NT2/D1 (cell line): Measurements from ENCODE around the gene SERPINB1.

Source experiments
- DNase-seq: peaks from one replicate; pipeline ENCODE4 v3.0.0-alpha.2; 2011; ENCODE audit warnings: low read depth, low spot score
- H3K27me3 ChIP-seq: 2 replicates; pipeline ENCODE4 v1.6.0; 2011; ENCODE audit warnings: mild to moderate bottlenecking; ENCODE audit not compliant: insufficient read length, insufficient read depth
- H3K36me3 ChIP-seq: 2 replicates; pipeline ENCODE4 v1.6.1; 2011; ENCODE audit warnings: mild to moderate bottlenecking, low read length, mixed read lengths; ENCODE audit not compliant: insufficient read depth, insufficient read length
- H3K4me1 ChIP-seq: 2 replicates; pipeline ENCODE4 v1.5.1; 2011; ENCODE audit not compliant: insufficient read depth, insufficient read length
- H3K4me3 ChIP-seq: 2 replicates; pipeline ENCODE4 v1.5.1; 2011; ENCODE audit warnings: low read depth; ENCODE audit not compliant: insufficient read length
- H3K9ac ChIP-seq: 2 replicates; pipeline ENCODE4 v1.6.0; 2011; ENCODE audit warnings: low read depth; ENCODE audit not compliant: insufficient read length
- H3K9me3 ChIP-seq: 2 replicates; pipeline ENCODE4 v1.5.1; 2011; ENCODE audit warnings: mild to moderate bottlenecking, low read length; ENCODE audit not compliant: insufficient read depth
- SUZ12 ChIP-seq: IDR thresholded peaks from 2 replicates; pipeline ENCODE4 v1.6.1; 2011; ENCODE audit not compliant: insufficient read length, insufficient read depth; ENCODE audit errors: extremely low read depth
- YY1 ChIP-seq: IDR thresholded peaks from 2 replicates; pipeline ENCODE4 v1.6.1; 2011; ENCODE audit not compliant: insufficient read length, insufficient read depth
- ZNF274 ChIP-seq: IDR thresholded peaks from 2 replicates; pipeline ENCODE4 v1.6.1; 2011; ENCODE audit warnings: mild to moderate bottlenecking, low read depth, low read length

The SERPINB1 gene

GRCh38 chr6:2851727-2852513 lies 10.3 kb upstream of the SERPINB1 start:
- H3K36me3 ChIP-seq, result no peaks in the 10 kb centered on the region
- H3K27me3 ChIP-seq, result no peaks in the 10 kb centered on the region
- DNase-seq, result no peak
- H3K9ac ChIP-seq, result no peak overlapping the region
- TF ChIP-seq SUZ12 (no peak), YY1 (no peak), ZNF274 (no peak)
- no peaks in the 10 kb centered on the region for H3K9me3 ChIP-seq
- no peak overlapping the region for H3K4me3 ChIP-seq
- H3K4me1 ChIP-seq, result peaks cover 4% of the 10 kb centered on the region

GRCh38 chr6:2850538-2851113 lies 9.0 kb upstream of the SERPINB1 start:
- H3K27me3 ChIP-seq, result no peaks in the 10 kb centered on the region
- no peaks in the 10 kb centered on the region for H3K36me3 ChIP-seq
- no peak overlapping the region for H3K4me3 ChIP-seq
- H3K4me1 ChIP-seq, result peaks cover 4% of the 10 kb centered on the region
- DNase-seq, result no peak
- TF ChIP-seq SUZ12 (no peak), YY1 (no peak), ZNF274 (no peak)
- H3K9me3 ChIP-seq, result no peaks in the 10 kb centered on the region
- no peak overlapping the region for H3K9ac ChIP-seq

- Histone ChIP-seq H3K4me3 (no peak overlapping the region), H3K4me1 (peaks cover 4% of the 10 kb centered on the region), H3K36me3 (no peaks in the 10 kb centered on the region), H3K27me3 (no peaks in the 10 kb centered on the region), H3K9ac (no peak overlapping the region), H3K9me3 (no peaks in the 10 kb centered on the region)
- DNase-seq, result no peak
- no peak for TF ChIP-seq SUZ12
- TF ChIP-seq YY1, result no peak
- no peak for TF ChIP-seq ZNF274
Observed at GRCh38 chr6:2848851-2849250, 7.2 kb upstream of the SERPINB1 start.

- no peak for TF ChIP-seq ZNF274
- TF ChIP-seq YY1, result no peak
- TF ChIP-seq SUZ12, result no peak
- H3K9ac ChIP-seq, result no peak overlapping the region
- DNase-seq, result no peak
- H3K4me1 ChIP-seq, result peaks cover 3% of the 10 kb centered on the region
- no peak overlapping the region for H3K4me3 ChIP-seq
- no peaks in the 10 kb centered on the region for H3K27me3 ChIP-seq
- H3K36me3 ChIP-seq, result no peaks in the 10 kb centered on the region
- no peaks in the 10 kb centered on the region for H3K9me3 ChIP-seq
Observed at GRCh38 chr6:2845880-2846208, 4.2 kb upstream of the SERPINB1 start.

GRCh38 chr6:2844008-2844407 lies 2.3 kb upstream of the SERPINB1 start:
- no peak overlapping the region for H3K9ac ChIP-seq
- H3K27me3 ChIP-seq, result no peaks in the 10 kb centered on the region
- DNase-seq, result no peak
- peaks cover 5% of the 10 kb centered on the region for H3K4me1 ChIP-seq
- TF ChIP-seq ZNF274, result no peak
- TF ChIP-seq YY1, result no peak
- TF ChIP-seq SUZ12, result no peak
- no peak overlapping the region for H3K4me3 ChIP-seq
- H3K36me3 ChIP-seq, result peaks cover 3% of the 10 kb centered on the region
- H3K9me3 ChIP-seq, result no peaks in the 10 kb centered on the region

- no peaks in the 10 kb centered on the region for H3K9me3 ChIP-seq
- no peak overlapping the region for H3K4me3 ChIP-seq
- H3K9ac ChIP-seq, result no peak overlapping the region
- DNase-seq, result no peak
- H3K27me3 ChIP-seq, result no peaks in the 10 kb centered on the region
- H3K4me1 ChIP-seq, result peaks cover 5% of the 10 kb centered on the region
- TF ChIP-seq SUZ12, result no peak
- TF ChIP-seq ZNF274, result no peak
- no peak for TF ChIP-seq YY1
- H3K36me3 ChIP-seq, result peaks cover 3% of the 10 kb centered on the region
Observed at GRCh38 chr6:2843138-2843740, 1.6 kb upstream of the SERPINB1 start.

GRCh38 chr6:2842139-2842552 lies 483 bp upstream of the SERPINB1 start:
- Histone ChIP-seq H3K9me3 (no peaks in the 10 kb centered on the region), H3K36me3 (peaks cover 9% of the 10 kb centered on the region), H3K4me3 (no peak overlapping the region), H3K4me1 (peaks cover 5% of the 10 kb centered on the region), H3K27me3 (no peaks in the 10 kb centered on the region), H3K9ac (no peak overlapping the region)
- TF ChIP-seq YY1 (no peak), ZNF274 (no peak), SUZ12 (no peak)
- DNase-seq, result no peak
